Kidney (tissue), 14 donors: ENCODE results near the gene H2BK1. TPM values are rescaled to one million over a fixed set of nuclear protein-coding genes. Genes with fewer than 3 reads are reported as not detected.
A peak's percentile ranks its signal among the peaks of the same experiment; 100 is the strongest.

Experiments used
- DNase-seq, 5 donors: peaks; one replicate each; pipeline ENCODE4 v3.0.0-alpha.2; 2013 to 2020
- FAIRE-seq: peaks from 2 replicates; lab custom pipeline; 2012; peaks lifted over from hg19 to GRCh38; lab: Jason Lieb, UNC
- H3K27ac ChIP-seq, 2 donors: one replicate each; pipeline ENCODE4 v1.7.0; 2013; ENCODE audit warnings: low read depth in 2 of 2, low read length in 2 of 2, inconsistent platforms in 1 of 2
- H3K27me3 ChIP-seq: one replicate; pipeline ENCODE4 v1.7.1; 2013; ENCODE audit warnings: low read length, inconsistent platforms; ENCODE audit not compliant: control insufficient read depth, insufficient read depth
- H3K36me3 ChIP-seq, 3 donors: one replicate each; pipeline versions ENCODE4 v1.7.0 to v1.7.1; 2013; ENCODE audit warnings: low read length in 3 of 3, control low read depth in 1 of 3, inconsistent platforms in 1 of 3; ENCODE audit not compliant: insufficient read depth in 3 of 3, control insufficient read depth in 2 of 3
- H3K4me1 ChIP-seq, 3 donors: one replicate each; pipeline versions ENCODE4 v1.7.0 to v1.7.1; 2013; ENCODE audit warnings: low read length in 3 of 3, inconsistent platforms in 1 of 3, low read depth in 1 of 3; ENCODE audit not compliant: control insufficient read depth in 2 of 3, insufficient read depth in 2 of 3
- H3K4me3 ChIP-seq, 3 donors: one replicate each; pipeline versions ENCODE4 v1.7.0 to v1.8.1; 2013; ENCODE audit warnings: low read length in 3 of 3, control low read depth in 1 of 3, inconsistent platforms in 1 of 3
- H3K9ac ChIP-seq, 3 donors: one replicate each; pipeline versions ENCODE4 v1.7.0 to v1.7.1; 2013; ENCODE audit warnings: low read length in 3 of 3, control low read depth in 1 of 3, inconsistent platforms in 1 of 3
- H3K9me3 ChIP-seq, 3 donors: one replicate each; pipeline versions ENCODE4 v1.7.0 to v1.7.1; 2013; ENCODE audit warnings: low read length in 3 of 3, control low read depth in 1 of 3, inconsistent platforms in 1 of 3; ENCODE audit not compliant: control insufficient read depth in 2 of 3, insufficient read depth in 1 of 3
- CTCF ChIP-seq: IDR thresholded peaks from 3 replicates; pipeline ENCODE4 v1.5.1; 2012; ENCODE audit warnings: mild to moderate bottlenecking, moderate library complexity, borderline replicate concordance; ENCODE audit not compliant: insufficient read depth; ENCODE audit errors: extremely low read depth
- intact Hi-C: fragments of 100-400 bp; cut with DNase I; formaldehyde crosslinking; loops from one replicate; pipeline ENCODE4 v1.11.1; 2022
- polyA plus RNA-seq: library from polyadenylated mRNA; stranded (reverse); fragments of 350-450 nt; fragmentation: Illumina TruSeq; extraction: RNeasy Lipid Tissue Mini Kit (QIAGEN cat#74804); gene quantifications from one replicate; pipeline ENCODE4 v1.2.3, GENCODE V29; 2014; ENCODE audit warnings: low read depth, low replicate concordance; ENCODE audit not compliant: insufficient read depth
- total RNA-seq: library from RNA; stranded (reverse); fragmentation: NEBNext Ultra II Directional; extraction: Animal tissue kit (Norgen Biotek cat#: 25700); gene quantifications from one replicate; pipeline ENCODE4 v1.2.1, GENCODE V29; 2021
- donor health status: control.
- donor health status: control.
- donor health status: control.
- donor health status: control.
- donor health status: control.
- donor health status: DM: yes; HTN: yes; CAD: no.
- donor health status: Normal renal cell carcinoma (clear cell type).

H2BK1 gene
- total and polyA plus RNA-seq, 2 donors from 2014 or later: not detected

- Histone ChIP-seq H3K9ac (no peak overlapping the region), H3K27me3 (no peaks in the 10 kb centered on the region)
- intact Hi-C loops: no loop called here
Observed at GRCh38 chr7:151181011-151181431, 29.3 kb downstream of the H2BK1 start.

GRCh38 chr7:151179946-151180345 lies 30.3 kb downstream of the H2BK1 start:
- Histone ChIP-seq H3K9ac (no peak overlapping the region), H3K4me1 (no peaks in the 10 kb centered on the region), H3K27me3 (peaks cover 3% of the 10 kb centered on the region), H3K36me3 (no peaks in the 10 kb centered on the region), H3K27ac (no peak overlapping the region), H3K4me3 (no peak overlapping the region), H3K9me3 (no peaks in the 10 kb centered on the region)
- no peak for FAIRE-seq
- intact Hi-C loops: no loop called here
- no peak for TF ChIP-seq CTCF
- DNase-seq: peak in 1 of 5 donors; percentile 7

More at GRCh38 chr7:151181011-151181431, 29.3 kb downstream of the H2BK1 start:
- Histone ChIP-seq H3K27ac (no peak overlapping the region), H3K9me3 (no peaks in the 10 kb centered on the region), H3K4me1 (no peaks in the 10 kb centered on the region), H3K36me3 (no peaks in the 10 kb centered on the region), H3K4me3 (no peak overlapping the region)
- FAIRE-seq: no peak
- peak in 1 of 5 donors; percentile 33 for DNase-seq
- TF ChIP-seq CTCF: no peak

GRCh38 chr7:151179287-151179860 lies 30.9 kb downstream of the H2BK1 start:
- FAIRE-seq (no peak), DNase-seq (no peak)
- no peak for TF ChIP-seq CTCF
- no peak overlapping the region for H3K4me3 ChIP-seq
- H3K36me3 ChIP-seq: no peaks in the 10 kb centered on the region
- intact Hi-C loops: no loop called here
- no peak overlapping the region for H3K9ac ChIP-seq
- no peak overlapping the region for H3K27ac ChIP-seq
- no peaks in the 10 kb centered on the region for H3K4me1 ChIP-seq
- H3K27me3 ChIP-seq: peaks cover 3% of the 10 kb centered on the region
- no peaks in the 10 kb centered on the region for H3K9me3 ChIP-seq

GRCh38 chr7:151178831-151179230 lies 31.5 kb downstream of the H2BK1 start:
- Histone ChIP-seq H3K9ac (no peak overlapping the region), H3K27ac (no peak overlapping the region), H3K27me3 (peaks cover 3% of the 10 kb centered on the region), H3K36me3 (no peaks in the 10 kb centered on the region), H3K4me1 (no peaks in the 10 kb centered on the region), H3K4me3 (no peak overlapping the region), H3K9me3 (no peaks in the 10 kb centered on the region)
- no peak for DNase-seq
- no peak for TF ChIP-seq CTCF
- intact Hi-C loops: no loop called here
- FAIRE-seq: no peak
